HepG2 (cell line): ENCODE results near the gene CDK3. TPM values are rescaled to one million over a fixed set of nuclear protein-coding genes. Genes with fewer than 3 reads are reported as not detected.

ENCODE experiments used
- ASH2L ChIP-seq: fragments of 300-600, 200-600 bp; sonication (generic); IDR thresholded peaks from 2 replicates; pipeline ENCODE4 v1.7.0; 2017; ENCODE audit warnings: low read depth, mild to moderate bottlenecking, moderate library complexity, mixed read lengths, low read length; ENCODE audit not compliant: insufficient read length
- HNRNPUL1 ChIP-seq: fragments of 200-400 bp; formaldehyde crosslinking; IDR thresholded peaks from 2 replicates; pipeline ENCODE4 v1.6.1; 2017; ENCODE audit warnings: low read depth, mild to moderate bottlenecking, low read length, moderate library complexity
- POLR2A ChIP-seq, 2 experiments: IDR thresholded peaks; 2 replicates each; pipeline ENCODE4 v1.6.1; 2011; ENCODE audit warnings: low read depth in 2 of 2, low read length in 2 of 2, mild to moderate bottlenecking in 1 of 2, moderate library complexity in 1 of 2; ENCODE audit not compliant: insufficient read depth in 1 of 2
- SMARCC2 ChIP-seq: fragments of 450-650 bp; IDR thresholded peaks from 2 replicates; pipeline ENCODE4 v1.6.1; 2017; ENCODE audit warnings: antibody characterized with exemption, mild to moderate bottlenecking
- SMC3 ChIP-seq: IDR thresholded peaks from 2 replicates; pipeline ENCODE4 v1.6.1; 2011; ENCODE audit warnings: low read length, improper control_type of control experiment
- ZFP36L2 ChIP-seq: sonication (generic); formaldehyde crosslinking; IDR thresholded peaks from 2 replicates; pipeline ENCODE4 v1.4.0; 2020; ENCODE audit warnings: missing genetic modification reagents
- ZNF138 ChIP-seq: sonication (generic); formaldehyde crosslinking; IDR thresholded peaks from 2 replicates; pipeline ENCODE4 v1.5.0; 2020; ENCODE audit warnings: mild to moderate bottlenecking, low read depth, missing genetic modification reagents
- ZNF530 ChIP-seq: sonication (generic); formaldehyde crosslinking; IDR thresholded peaks from 2 replicates; pipeline ENCODE4 v1.5.0; 2020; ENCODE audit warnings: low read depth, mild to moderate bottlenecking, missing genetic modification reagents
- ZNF589 ChIP-seq: sonication (generic); formaldehyde crosslinking; conservative IDR thresholded peaks from 2 replicates; pipeline ENCODE4 v1.8.0; 2022; ENCODE audit warnings: mild to moderate bottlenecking, moderate library complexity, missing genetic modification reagents
- ZNF737 ChIP-seq: sonication (generic); formaldehyde crosslinking; IDR thresholded peaks from 2 replicates; pipeline ENCODE4 v1.5.0; 2020; ENCODE audit warnings: missing genetic modification reagents, mild to moderate bottlenecking, borderline replicate concordance
- polyA plus RNA-seq, 8 experiments: library from polyadenylated mRNA; depleted of rRNA in 3 of 8; stranded (reverse) in 7 of 8; unstranded in 1 of 8; fragments of >200 nt; fragmentation: Illumina TruSeq in 4 of 8; extraction: Trizol in 4 of 8; gene quantifications; 2 replicates each; pipeline versions ENCODE4 v1.2.1 to v1.2.3, GENCODE V29; 2011 to 2016; ENCODE audit warnings: low read depth in 4 of 8, missing spikeins in 1 of 8, mixed read lengths in 1 of 8; ENCODE audit not compliant: insufficient read depth in 1 of 8
- total RNA-seq, 5 experiments: library from RNA; depleted of rRNA; stranded (reverse); fragments of >200 nt; fragmentation: Illumina TruSeq; extraction: Trizol; gene quantifications; 2 replicates each; pipeline ENCODE4 v1.2.3, GENCODE V29; 2016; ENCODE audit warnings: low read depth in 1 of 5
- TF ChIP-seq, protein P1 (sequence below): sonication (generic); formaldehyde crosslinking; IDR thresholded peaks from 2 replicates; pipeline ENCODE4 v1.4.0; 2020; ENCODE audit warnings: missing genetic modification reagents, borderline replicate concordance
- TF ChIP-seq, protein P2 (sequence below): sonication (generic); formaldehyde crosslinking; IDR thresholded peaks from 2 replicates; pipeline ENCODE4 v1.9.0; 2021; ENCODE audit warnings: mild to moderate bottlenecking, missing genetic modification reagents
- TF ChIP-seq, protein P3 (sequence below): sonication (generic); formaldehyde crosslinking; conservative IDR thresholded peaks from 2 replicates; pipeline ENCODE4 v1.4.0; 2020; ENCODE audit warnings: missing genetic modification reagents
- TF ChIP-seq, protein P4 (sequence below): IDR thresholded peaks from 2 replicates; pipeline ENCODE4 v1.6.1; 2016

Gene CDK3
- total and polyA plus RNA-seq, 2 of the 13 experiments (the other 11 are each of a cell fraction or from before 2014, with no cell fraction given): 5.8 to 11.4 TPM

DNA sequence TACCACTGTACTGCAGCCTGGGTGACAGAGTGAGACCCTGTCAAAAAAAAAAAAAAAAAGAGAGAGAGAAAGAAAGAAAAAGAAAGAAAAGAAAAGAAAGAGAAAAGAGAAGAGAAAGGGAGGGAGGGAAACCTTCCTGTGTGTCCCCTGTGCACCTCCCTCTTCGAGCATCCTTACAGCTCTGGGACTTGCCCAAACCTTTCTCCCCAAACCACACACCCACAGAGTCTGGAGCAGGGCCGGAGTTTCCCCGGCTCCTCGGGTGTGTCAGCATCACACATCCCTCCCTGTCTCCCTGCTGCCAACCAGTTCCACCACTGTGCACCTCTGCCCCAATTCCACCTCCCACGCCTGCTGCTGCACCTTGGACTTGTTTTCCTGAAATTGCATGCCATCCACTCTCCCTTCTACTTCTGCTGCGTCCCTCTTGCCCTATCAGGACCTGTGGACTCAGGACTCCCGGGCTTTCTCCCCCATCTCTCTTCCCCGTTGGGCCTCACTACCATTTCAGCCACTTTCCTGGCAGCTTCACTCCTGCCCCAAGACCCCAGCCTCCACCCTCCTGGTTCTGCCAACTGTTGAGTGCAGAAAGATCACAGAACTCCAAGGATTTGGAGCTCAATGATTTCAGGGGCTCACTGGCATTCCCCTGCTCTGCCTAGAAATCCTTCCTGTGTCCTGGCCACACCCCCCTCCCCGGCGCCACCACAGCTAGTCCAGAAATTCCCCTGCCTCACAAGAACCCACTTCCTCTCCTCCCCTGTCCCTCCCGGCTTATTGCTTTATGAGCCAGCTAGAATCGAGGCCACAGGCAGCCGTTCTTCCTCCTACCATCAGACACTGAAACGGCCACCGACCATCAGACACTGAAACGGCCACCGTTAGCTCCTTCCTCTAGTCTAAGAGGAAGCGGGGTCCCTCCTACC is 3.7 kb upstream of the CDK3 start (continued):
- TF ChIP-seq, protein P1, sequence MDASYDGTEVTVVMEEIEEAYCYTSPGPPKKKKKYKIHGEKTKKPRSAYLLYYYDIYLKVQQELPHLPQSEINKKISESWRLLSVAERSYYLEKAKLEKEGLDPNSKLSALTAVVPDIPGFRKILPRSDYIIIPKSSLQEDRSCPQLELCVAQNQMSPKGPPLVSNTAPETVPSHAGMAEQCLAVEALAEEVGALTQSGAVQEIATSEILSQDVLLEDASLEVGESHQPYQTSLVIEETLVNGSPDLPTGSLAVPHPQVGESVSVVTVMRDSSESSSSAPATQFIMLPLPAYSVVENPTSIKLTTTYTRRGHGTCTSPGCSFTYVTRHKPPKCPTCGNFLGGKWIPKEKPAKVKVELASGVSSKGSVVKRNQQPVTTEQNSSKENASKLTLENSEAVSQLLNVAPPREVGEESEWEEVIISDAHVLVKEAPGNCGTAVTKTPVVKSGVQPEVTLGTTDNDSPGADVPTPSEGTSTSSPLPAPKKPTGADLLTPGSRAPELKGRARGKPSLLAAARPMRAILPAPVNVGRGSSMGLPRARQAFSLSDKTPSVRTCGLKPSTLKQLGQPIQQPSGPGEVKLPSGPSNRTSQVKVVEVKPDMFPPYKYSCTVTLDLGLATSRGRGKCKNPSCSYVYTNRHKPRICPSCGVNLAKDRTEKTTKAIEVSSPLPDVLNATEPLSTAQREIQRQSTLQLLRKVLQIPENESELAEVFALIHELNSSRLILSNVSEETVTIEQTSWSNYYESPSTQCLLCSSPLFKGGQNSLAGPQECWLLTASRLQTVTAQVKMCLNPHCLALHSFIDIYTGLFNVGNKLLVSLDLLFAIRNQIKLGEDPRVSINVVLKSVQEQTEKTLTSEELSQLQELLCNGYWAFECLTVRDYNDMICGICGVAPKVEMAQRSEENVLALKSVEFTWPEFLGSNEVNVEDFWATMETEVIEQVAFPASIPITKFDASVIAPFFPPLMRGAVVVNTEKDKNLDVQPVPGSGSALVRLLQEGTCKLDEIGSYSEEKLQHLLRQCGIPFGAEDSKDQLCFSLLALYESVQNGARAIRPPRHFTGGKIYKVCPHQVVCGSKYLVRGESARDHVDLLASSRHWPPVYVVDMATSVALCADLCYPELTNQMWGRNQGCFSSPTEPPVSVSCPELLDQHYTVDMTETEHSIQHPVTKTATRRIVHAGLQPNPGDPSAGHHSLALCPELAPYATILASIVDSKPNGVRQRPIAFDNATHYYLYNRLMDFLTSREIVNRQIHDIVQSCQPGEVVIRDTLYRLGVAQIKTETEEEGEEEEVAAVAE (CRISPR knock-in tag): peak; percentile 52; the same call in 1 of the 2 replicates
- no peak for TF ChIP-seq ZNF589 (CRISPR knock-in tag)
- no peak for TF ChIP-seq ZNF530
- peak; percentile 39 to 69; a peak in 2 of 4 replicates for TF ChIP-seq POLR2A (IDR thresholded peaks at IDR 0.05; ENCODE audit: insufficient read depth in 1 of 2, low read depth in 2 of 2, low read length in 2 of 2)
- TF ChIP-seq ZNF737 (CRISPR knock-in tag): no peak
- TF ChIP-seq, protein P2, sequence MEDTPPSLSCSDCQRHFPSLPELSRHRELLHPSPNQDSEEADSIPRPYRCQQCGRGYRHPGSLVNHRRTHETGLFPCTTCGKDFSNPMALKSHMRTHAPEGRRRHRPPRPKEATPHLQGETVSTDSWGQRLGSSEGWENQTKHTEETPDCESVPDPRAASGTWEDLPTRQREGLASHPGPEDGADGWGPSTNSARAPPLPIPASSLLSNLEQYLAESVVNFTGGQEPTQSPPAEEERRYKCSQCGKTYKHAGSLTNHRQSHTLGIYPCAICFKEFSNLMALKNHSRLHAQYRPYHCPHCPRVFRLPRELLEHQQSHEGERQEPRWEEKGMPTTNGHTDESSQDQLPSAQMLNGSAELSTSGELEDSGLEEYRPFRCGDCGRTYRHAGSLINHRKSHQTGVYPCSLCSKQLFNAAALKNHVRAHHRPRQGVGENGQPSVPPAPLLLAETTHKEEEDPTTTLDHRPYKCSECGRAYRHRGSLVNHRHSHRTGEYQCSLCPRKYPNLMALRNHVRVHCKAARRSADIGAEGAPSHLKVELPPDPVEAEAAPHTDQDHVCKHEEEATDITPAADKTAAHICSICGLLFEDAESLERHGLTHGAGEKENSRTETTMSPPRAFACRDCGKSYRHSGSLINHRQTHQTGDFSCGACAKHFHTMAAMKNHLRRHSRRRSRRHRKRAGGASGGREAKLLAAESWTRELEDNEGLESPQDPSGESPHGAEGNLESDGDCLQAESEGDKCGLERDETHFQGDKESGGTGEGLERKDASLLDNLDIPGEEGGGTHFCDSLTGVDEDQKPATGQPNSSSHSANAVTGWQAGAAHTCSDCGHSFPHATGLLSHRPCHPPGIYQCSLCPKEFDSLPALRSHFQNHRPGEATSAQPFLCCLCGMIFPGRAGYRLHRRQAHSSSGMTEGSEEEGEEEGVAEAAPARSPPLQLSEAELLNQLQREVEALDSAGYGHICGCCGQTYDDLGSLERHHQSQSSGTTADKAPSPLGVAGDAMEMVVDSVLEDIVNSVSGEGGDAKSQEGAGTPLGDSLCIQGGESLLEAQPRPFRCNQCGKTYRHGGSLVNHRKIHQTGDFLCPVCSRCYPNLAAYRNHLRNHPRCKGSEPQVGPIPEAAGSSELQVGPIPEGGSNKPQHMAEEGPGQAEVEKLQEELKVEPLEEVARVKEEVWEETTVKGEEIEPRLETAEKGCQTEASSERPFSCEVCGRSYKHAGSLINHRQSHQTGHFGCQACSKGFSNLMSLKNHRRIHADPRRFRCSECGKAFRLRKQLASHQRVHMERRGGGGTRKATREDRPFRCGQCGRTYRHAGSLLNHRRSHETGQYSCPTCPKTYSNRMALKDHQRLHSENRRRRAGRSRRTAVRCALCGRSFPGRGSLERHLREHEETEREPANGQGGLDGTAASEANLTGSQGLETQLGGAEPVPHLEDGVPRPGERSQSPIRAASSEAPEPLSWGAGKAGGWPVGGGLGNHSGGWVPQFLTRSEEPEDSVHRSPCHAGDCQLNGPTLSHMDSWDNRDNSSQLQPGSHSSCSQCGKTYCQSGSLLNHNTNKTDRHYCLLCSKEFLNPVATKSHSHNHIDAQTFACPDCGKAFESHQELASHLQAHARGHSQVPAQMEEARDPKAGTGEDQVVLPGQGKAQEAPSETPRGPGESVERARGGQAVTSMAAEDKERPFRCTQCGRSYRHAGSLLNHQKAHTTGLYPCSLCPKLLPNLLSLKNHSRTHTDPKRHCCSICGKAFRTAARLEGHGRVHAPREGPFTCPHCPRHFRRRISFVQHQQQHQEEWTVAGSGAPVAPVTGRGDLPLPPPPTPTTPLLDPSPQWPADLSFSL: no peak
- TF ChIP-seq, protein P3, sequence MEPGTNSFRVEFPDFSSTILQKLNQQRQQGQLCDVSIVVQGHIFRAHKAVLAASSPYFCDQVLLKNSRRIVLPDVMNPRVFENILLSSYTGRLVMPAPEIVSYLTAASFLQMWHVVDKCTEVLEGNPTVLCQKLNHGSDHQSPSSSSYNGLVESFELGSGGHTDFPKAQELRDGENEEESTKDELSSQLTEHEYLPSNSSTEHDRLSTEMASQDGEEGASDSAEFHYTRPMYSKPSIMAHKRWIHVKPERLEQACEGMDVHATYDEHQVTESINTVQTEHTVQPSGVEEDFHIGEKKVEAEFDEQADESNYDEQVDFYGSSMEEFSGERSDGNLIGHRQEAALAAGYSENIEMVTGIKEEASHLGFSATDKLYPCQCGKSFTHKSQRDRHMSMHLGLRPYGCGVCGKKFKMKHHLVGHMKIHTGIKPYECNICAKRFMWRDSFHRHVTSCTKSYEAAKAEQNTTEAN (CRISPR knock-in tag): peak; percentile 92; the same call in 1 of the 2 replicates
- TF ChIP-seq ASH2L: peak; percentile 91
- TF ChIP-seq ZFP36L2 (CRISPR knock-in tag): no peak
- no peak for TF ChIP-seq SMARCC2
- no peak for TF ChIP-seq HNRNPUL1
- TF ChIP-seq, protein P4, sequence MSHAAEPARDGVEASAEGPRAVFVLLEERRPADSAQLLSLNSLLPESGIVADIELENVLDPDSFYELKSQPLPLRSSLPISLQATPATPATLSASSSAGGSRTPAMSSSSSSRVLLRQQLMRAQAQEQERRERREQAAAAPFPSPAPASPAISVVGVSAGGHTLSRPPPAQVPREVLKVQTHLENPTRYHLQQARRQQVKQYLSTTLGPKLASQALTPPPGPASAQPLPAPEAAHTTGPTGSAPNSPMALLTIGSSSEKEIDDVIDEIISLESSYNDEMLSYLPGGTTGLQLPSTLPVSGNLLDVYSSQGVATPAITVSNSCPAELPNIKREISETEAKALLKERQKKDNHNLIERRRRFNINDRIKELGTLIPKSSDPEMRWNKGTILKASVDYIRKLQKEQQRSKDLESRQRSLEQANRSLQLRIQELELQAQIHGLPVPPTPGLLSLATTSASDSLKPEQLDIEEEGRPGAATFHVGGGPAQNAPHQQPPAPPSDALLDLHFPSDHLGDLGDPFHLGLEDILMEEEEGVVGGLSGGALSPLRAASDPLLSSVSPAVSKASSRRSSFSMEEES: peak; percentile 78
- TF ChIP-seq SMC3: no peak
- TF ChIP-seq ZNF138: no peak
